Endodermal cell (in vitro differentiated cells): Measurements from ENCODE around the gene PCBP1. TPM values are rescaled to one million over a fixed set of nuclear protein-coding genes. Genes with fewer than 3 reads are reported as not detected.
A peak's percentile ranks its signal among the peaks of the same experiment; 100 is the strongest.

Experiments used
- DNase-seq: peaks from one replicate; pipeline ENCODE4 v3.0.0-alpha.2; 2017
- H3K27ac ChIP-seq: 2 replicates; pipeline ENCODE4 v1.5.1; 2013; ENCODE audit warnings: mild to moderate bottlenecking, low read depth, low read length, moderate library complexity
- H3K27me3 ChIP-seq: 2 replicates; pipeline ENCODE4 v1.6.1; 2013; ENCODE audit warnings: mild to moderate bottlenecking, low read length, moderate library complexity; ENCODE audit not compliant: insufficient read depth, control insufficient read depth, poor library complexity, severe bottlenecking
- H3K36me3 ChIP-seq: 2 replicates; pipeline ENCODE4 v1.7.0; 2013; ENCODE audit warnings: mild to moderate bottlenecking, low read length, moderate library complexity; ENCODE audit not compliant: control insufficient read depth, insufficient read depth
- H3K4me1 ChIP-seq: one replicate; pipeline ENCODE4 v1.7.0; 2013; ENCODE audit warnings: low read length; ENCODE audit not compliant: control insufficient read depth, insufficient read depth
- H3K4me3 ChIP-seq: 2 replicates; pipeline ENCODE4 v1.5.1; 2013; ENCODE audit warnings: mild to moderate bottlenecking, low read length, moderate library complexity
- H3K9ac ChIP-seq: 2 replicates; pipeline ENCODE4 v1.6.1; 2013; ENCODE audit warnings: mild to moderate bottlenecking, low read length, moderate library complexity; ENCODE audit not compliant: poor library complexity, severe bottlenecking; ENCODE audit errors: extremely low read depth
- H3K9me3 ChIP-seq: 2 replicates; pipeline ENCODE4 v1.6.1; 2013; ENCODE audit warnings: mild to moderate bottlenecking, low read length, moderate library complexity; ENCODE audit not compliant: control insufficient read depth
- H3K27ac Mint-ChIP-seq: 2 replicates; pipeline ENCODE4 v1.8.0; 2020; ENCODE audit warnings: mixed read lengths
- H3K27me3 Mint-ChIP-seq: 2 replicates; pipeline ENCODE4 v1.8.0; 2021; ENCODE audit warnings: mild to moderate bottlenecking, mixed read lengths; ENCODE audit not compliant: insufficient read depth
- H3K36me3 Mint-ChIP-seq: 2 replicates; pipeline ENCODE4 v1.8.0; 2020; ENCODE audit warnings: low read depth, mixed read lengths
- H3K4me1 Mint-ChIP-seq: 2 replicates; pipeline ENCODE4 v1.8.0; 2020; ENCODE audit warnings: mixed read lengths
- H3K4me3 Mint-ChIP-seq: 2 replicates; pipeline ENCODE4 v1.8.0; 2020; ENCODE audit warnings: mild to moderate bottlenecking, moderate library complexity, mixed read lengths
- H3K9me3 Mint-ChIP-seq: 2 replicates; pipeline ENCODE4 v1.8.0; 2020; ENCODE audit warnings: mild to moderate bottlenecking, mixed read lengths
- WGBS, 2 experiments: methylation state at CpG; one replicate each; pipeline versions ENCODE4 v1.1.5 to v1.1.7; 2013; ENCODE audit warnings: missing lambda C conversion rate in 2 of 2, mixed read lengths in 1 of 2; ENCODE audit not compliant: insufficient coverage in 1 of 2, insufficient read length in 1 of 2; 5-methylcytosine and 5-hydroxymethylcytosine counted together
- long read RNA-seq, 4 experiments: library from polyadenylated mRNA in 2 of 4; library from RNA in 1 of 4; library from capped mRNA in 1 of 4; stranded (forward) in 3 of 4; unstranded in 1 of 4; transcript quantifications; one replicate each; pipeline ENCODE4 v2.0.0, GENCODE V29; 2020 to 2021; ENCODE audit warnings: inconsistent platforms in 1 of 4
- polyA plus RNA-seq, 2 experiments: library from polyadenylated mRNA; stranded (reverse); fragments of 50-300 nt; gene quantifications; one replicate each; pipeline ENCODE4 v1.2.3, GENCODE V29; 2013
- total RNA-seq, 2 donors: library from RNA; stranded (reverse); fragmentation: NEBNext Ultra II Directional in 1 of 2; extraction: Animal tissue kit (Norgen Biotek cat#: 25700) in 1 of 2; gene quantifications; 2 replicates in 1 of 2; 3 replicates in 1 of 2; pipeline ENCODE4 v1.2.1, GENCODE V29; 2021
- TF ChIP-seq, protein P1 (sequence below): fragments of 200-600 bp; sonication (generic); conservative IDR thresholded peaks from 2 replicates; pipeline ENCODE4 v1.5.0; 2021; ENCODE audit warnings: antibody characterized with exemption, mild to moderate bottlenecking

The PCBP1 gene
- 100 to 1,000 TPM; 344 to 357 TPM for total RNA-seq
- polyA plus RNA-seq (2013, experiment 1 of 2), result 354 TPM
- 313 TPM for polyA plus RNA-seq (2013, experiment 2 of 2)
- long read RNA-seq, experiment 1, transcript PCBP1-201 (1 exons, 1,750 nt), result major isoform, 348 of 348 reads
- long read RNA-seq, experiment 1, partial matches to known transcripts, result 0 of 348 reads
- long read RNA-seq, experiment 1, other reads (novel, unspliced or antisense), result 0 of 348 reads
- long read RNA-seq, experiment 2, transcript PCBP1-201 (1 exons, 1,750 nt), result major isoform, 438 of 438 reads
- long read RNA-seq, experiment 2, partial matches to known transcripts, result 0 of 438 reads
- long read RNA-seq, experiment 2, other reads (novel, unspliced or antisense), result 0 of 438 reads
- long read RNA-seq, experiment 3, transcript PCBP1-201 (1 exons, 1,750 nt), result major isoform, 171 of 171 reads
- long read RNA-seq, experiment 3, partial matches to known transcripts, result 0 of 171 reads
- long read RNA-seq, experiment 3, other reads (novel, unspliced or antisense), result 0 of 171 reads
- long read RNA-seq, experiment 4, transcript PCBP1-201 (1 exons, 1,750 nt), result major isoform, 197 of 197 reads
- long read RNA-seq, experiment 4, partial matches to known transcripts, result 0 of 197 reads
- long read RNA-seq, experiment 4, other reads (novel, unspliced or antisense), result 0 of 197 reads

DNA sequence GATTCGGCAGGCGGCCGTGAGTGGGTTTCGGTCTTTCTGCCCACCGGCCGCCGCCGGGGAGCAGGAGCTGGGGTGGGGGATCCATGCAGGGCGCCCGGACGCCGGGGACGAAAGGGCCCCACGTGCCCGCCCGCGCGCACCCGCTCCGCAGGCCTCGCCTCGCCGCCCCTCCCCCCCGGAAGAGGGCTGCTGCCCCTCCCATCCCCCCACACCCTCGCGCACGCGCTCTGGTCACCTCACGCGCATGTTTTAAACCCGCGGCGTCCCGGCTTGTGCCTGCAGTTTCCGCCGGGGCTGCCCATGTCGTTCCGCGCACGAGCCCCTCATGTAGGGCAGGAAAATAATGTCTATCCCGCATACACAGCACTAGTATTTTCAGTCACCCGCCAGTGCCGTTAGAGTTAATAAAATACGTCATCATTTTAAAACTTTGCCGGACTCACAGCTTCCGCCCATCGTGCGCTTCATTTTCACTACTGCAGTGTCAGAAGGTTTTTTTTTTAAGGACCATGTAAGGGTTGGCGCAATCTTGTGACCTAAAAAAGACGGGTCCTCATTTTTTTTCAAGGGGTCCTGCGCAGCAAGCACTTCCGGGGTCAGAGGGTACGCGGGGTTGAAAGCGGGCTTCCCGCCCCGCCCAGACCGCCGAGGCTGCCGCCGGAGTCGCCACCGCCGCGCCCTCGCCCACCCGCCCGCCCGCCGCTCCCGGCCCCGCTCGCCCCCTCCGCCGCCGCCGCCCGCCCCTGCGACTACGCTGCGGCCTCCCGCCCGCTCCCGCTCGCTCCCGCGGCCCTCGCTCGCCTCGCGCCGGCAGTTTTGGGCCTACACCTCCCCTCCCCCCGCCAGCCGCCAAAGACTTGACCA lies at the start of gene PCBP1:
TSS of gene PCBP1 (plus strand) at position 640 of the 864 bp plus-strand sequence. CDS start 267 bp downstream, outside the sequence.
- peak within 1 kb of the TSS; percentile 98 for H3K4me3 Mint-ChIP-seq
- peak within 1 kb of the TSS; percentile 94 for H3K4me3 ChIP-seq
- peak within 1 kb of the TSS; percentile 100 for H3K9ac ChIP-seq
- TF ChIP-seq, protein P1, sequence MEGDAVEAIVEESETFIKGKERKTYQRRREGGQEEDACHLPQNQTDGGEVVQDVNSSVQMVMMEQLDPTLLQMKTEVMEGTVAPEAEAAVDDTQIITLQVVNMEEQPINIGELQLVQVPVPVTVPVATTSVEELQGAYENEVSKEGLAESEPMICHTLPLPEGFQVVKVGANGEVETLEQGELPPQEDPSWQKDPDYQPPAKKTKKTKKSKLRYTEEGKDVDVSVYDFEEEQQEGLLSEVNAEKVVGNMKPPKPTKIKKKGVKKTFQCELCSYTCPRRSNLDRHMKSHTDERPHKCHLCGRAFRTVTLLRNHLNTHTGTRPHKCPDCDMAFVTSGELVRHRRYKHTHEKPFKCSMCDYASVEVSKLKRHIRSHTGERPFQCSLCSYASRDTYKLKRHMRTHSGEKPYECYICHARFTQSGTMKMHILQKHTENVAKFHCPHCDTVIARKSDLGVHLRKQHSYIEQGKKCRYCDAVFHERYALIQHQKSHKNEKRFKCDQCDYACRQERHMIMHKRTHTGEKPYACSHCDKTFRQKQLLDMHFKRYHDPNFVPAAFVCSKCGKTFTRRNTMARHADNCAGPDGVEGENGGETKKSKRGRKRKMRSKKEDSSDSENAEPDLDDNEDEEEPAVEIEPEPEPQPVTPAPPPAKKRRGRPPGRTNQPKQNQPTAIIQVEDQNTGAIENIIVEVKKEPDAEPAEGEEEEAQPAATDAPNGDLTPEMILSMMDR, result no peak
- H3K9me3 ChIP-seq, result no peaks in the 10 kb centered on the region
- H3K27me3 Mint-ChIP-seq, result no peaks in the 10 kb centered on the region
- H3K4me1 Mint-ChIP-seq, result peaks cover 33% of the 10 kb centered on the region
- peaks cover 13% of the 10 kb centered on the region for H3K4me1 ChIP-seq
- H3K36me3 Mint-ChIP-seq, result peaks cover 36% of the 10 kb centered on the region
- WGBS, 2 experiments, result 0% methylated on average over 23 to 94 of the region's 94 CpGs
- peak; percentile 96 for DNase-seq
- H3K27ac ChIP-seq, result peak within 1 kb of the TSS; percentile 100
- H3K27me3 ChIP-seq, result no peaks in the 10 kb centered on the region
- peak within 1 kb of the TSS; percentile 100 for H3K27ac Mint-ChIP-seq
- peaks cover 35% of the 10 kb centered on the region for H3K36me3 ChIP-seq
- H3K9me3 Mint-ChIP-seq, result no peaks in the 10 kb centered on the region

DNA sequence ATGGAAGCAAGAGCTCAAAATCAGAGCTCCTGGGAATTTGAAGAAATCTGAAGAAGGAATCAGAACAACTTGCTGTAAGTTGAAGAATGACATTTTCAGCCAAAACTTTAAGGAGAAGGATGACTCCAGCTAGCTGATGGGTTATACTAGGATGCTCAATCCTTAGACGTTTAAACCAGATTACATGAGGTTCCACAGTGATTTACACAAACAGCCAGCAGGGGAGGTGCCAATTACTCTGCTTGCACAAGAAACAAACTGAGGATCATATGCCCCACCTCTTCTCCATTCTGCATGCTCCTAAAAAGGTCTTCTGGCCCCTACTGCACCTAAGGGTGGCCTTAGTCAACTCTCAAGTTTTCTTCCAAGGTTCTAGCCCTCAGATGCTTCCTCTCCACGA lies 47.9 kb upstream of the PCBP1 start:
- H3K27me3 Mint-ChIP-seq, result no peaks in the 10 kb centered on the region

More for the DNA sequence above, 47.9 kb upstream of the PCBP1 start:
- H3K27ac Mint-ChIP-seq, result no peak overlapping the region
- Histone ChIP-seq H3K4me3 (no peak overlapping the region), H3K9ac (no peak overlapping the region), H3K36me3 (peaks cover 4% of the 10 kb centered on the region), H3K27ac (no peak overlapping the region), H3K27me3 (no peaks in the 10 kb centered on the region), H3K9me3 (no peaks in the 10 kb centered on the region), H3K4me1 (peaks cover 15% of the 10 kb centered on the region)
- 87 to 100% methylated on average over 1 to 2 of the region's 2 CpGs for WGBS, 2 experiments
- peaks cover 7% of the 10 kb centered on the region for H3K36me3 Mint-ChIP-seq
- H3K9me3 Mint-ChIP-seq, result no peaks in the 10 kb centered on the region
- no peak for DNase-seq
- H3K4me1 Mint-ChIP-seq, result peaks cover 22% of the 10 kb centered on the region
- H3K4me3 Mint-ChIP-seq, result no peak overlapping the region
- TF ChIP-seq, protein P1, result no peak
